ACC112 (cell line): Measurements from ENCODE around the gene ARHGAP11A.

Experiments used
- H2AFZ ChIP-seq: fragments of 200-600 bp; sonication (generic); one replicate; pipeline ENCODE4 v1.6.0; 2017; ENCODE audit warnings: antibody characterized with exemption, low read length; ENCODE audit not compliant: unreplicated experiment
- H3K27ac ChIP-seq: fragments of 200-600 bp; sonication (generic); 2 replicates; pipeline ENCODE4 v1.5.1; 2014; ENCODE audit warnings: low read depth, mild to moderate bottlenecking, antibody characterized with exemption, low read length, moderate library complexity
- H3K27me3 ChIP-seq: fragments of 200-600 bp; sonication (generic); 2 replicates; pipeline ENCODE4 v1.6.1; 2014; ENCODE audit warnings: mild to moderate bottlenecking, antibody characterized with exemption, low read length, moderate library complexity, mixed read lengths; ENCODE audit not compliant: insufficient read depth
- H3K36me3 ChIP-seq: fragments of 200-600 bp; sonication (generic); 2 replicates; pipeline ENCODE4 v1.6.1; 2016; ENCODE audit warnings: mild to moderate bottlenecking, antibody characterized with exemption, low read length, moderate library complexity, mixed read lengths; ENCODE audit not compliant: insufficient read depth
- H3K4me1 ChIP-seq: fragments of 200-600 bp; sonication (generic); one replicate; pipeline ENCODE4 v1.6.1; 2016; ENCODE audit warnings: low read length, mixed read lengths; ENCODE audit not compliant: insufficient read depth, unreplicated experiment, control insufficient read depth
- H3K4me3 ChIP-seq: fragments of 200-600 bp; sonication (generic); 2 replicates; pipeline ENCODE4 v1.5.1; 2014; ENCODE audit warnings: mild to moderate bottlenecking, low read depth, low read length
- H3K79me2 ChIP-seq: fragments of 200-600 bp; sonication (generic); one replicate; pipeline ENCODE4 v1.6.0; 2016; ENCODE audit warnings: low read length; ENCODE audit not compliant: control insufficient read depth, unreplicated experiment, insufficient read depth

ARHGAP11A gene

GRCh38 chr15:32671339-32672325 lies 56.3 kb downstream of the ARHGAP11A start:
- H3K27me3 ChIP-seq = no peaks in the 10 kb centered on the region
- peaks cover 23% of the 10 kb centered on the region for H3K4me1 ChIP-seq
- no peak overlapping the region for H3K4me3 ChIP-seq
- H2AFZ ChIP-seq = no peak overlapping the region
- no peaks in the 10 kb centered on the region for H3K36me3 ChIP-seq
- no peaks in the 10 kb centered on the region for H3K79me2 ChIP-seq
- no peak overlapping the region for H3K27ac ChIP-seq

- peaks cover 28% of the 10 kb centered on the region for H3K4me1 ChIP-seq
- no peaks in the 10 kb centered on the region for H3K36me3 ChIP-seq
- no peak overlapping the region for H3K27ac ChIP-seq
- H2AFZ ChIP-seq = no peak overlapping the region
- no peaks in the 10 kb centered on the region for H3K27me3 ChIP-seq
- H3K4me3 ChIP-seq = no peak overlapping the region
- H3K79me2 ChIP-seq = no peaks in the 10 kb centered on the region
These were observed 59.4 kb downstream of the ARHGAP11A start for GRCh38 chr15:32674681-32675080.

GRCh38 chr15:32675466-32675865 lies 60.2 kb downstream of the ARHGAP11A start:
- Histone ChIP-seq H3K36me3 (no peaks in the 10 kb centered on the region), H3K27ac (no peak overlapping the region), H3K4me3 (no peak overlapping the region)

GRCh38 chr15:32676169-32676568 lies 60.9 kb downstream of the ARHGAP11A start:
- Histone ChIP-seq H3K27me3 (no peaks in the 10 kb centered on the region), H3K4me3 (no peak overlapping the region), H3K4me1 (peaks cover 15% of the 10 kb centered on the region), H3K27ac (no peak overlapping the region), H2AFZ (no peak overlapping the region), H3K79me2 (no peaks in the 10 kb centered on the region), H3K36me3 (no peaks in the 10 kb centered on the region)

More at GRCh38 chr15:32675466-32675865, 60.2 kb downstream of the ARHGAP11A start:
- H3K79me2 ChIP-seq = no peaks in the 10 kb centered on the region
- H2AFZ ChIP-seq = no peak overlapping the region
- peaks cover 20% of the 10 kb centered on the region for H3K4me1 ChIP-seq
- no peaks in the 10 kb centered on the region for H3K27me3 ChIP-seq

GRCh38 chr15:32677238-32677750 lies 62.0 kb downstream of the ARHGAP11A start:
- peaks cover 22% of the 10 kb centered on the region for H3K4me1 ChIP-seq
- H2AFZ ChIP-seq = peak overlapping the region; percentile 23
- no peak overlapping the region for H3K27ac ChIP-seq
- H3K4me3 ChIP-seq = no peak overlapping the region
- no peaks in the 10 kb centered on the region for H3K79me2 ChIP-seq
- no peaks in the 10 kb centered on the region for H3K36me3 ChIP-seq
- no peaks in the 10 kb centered on the region for H3K27me3 ChIP-seq

GRCh38 chr15:32679298-32679690 lies 64.0 kb downstream of the ARHGAP11A start:
- H3K27me3 ChIP-seq = no peaks in the 10 kb centered on the region
- no peaks in the 10 kb centered on the region for H3K79me2 ChIP-seq
- H2AFZ ChIP-seq = no peak overlapping the region
- no peak overlapping the region for H3K27ac ChIP-seq
- no peak overlapping the region for H3K4me3 ChIP-seq
- no peaks in the 10 kb centered on the region for H3K36me3 ChIP-seq
- peaks cover 42% of the 10 kb centered on the region for H3K4me1 ChIP-seq

GRCh38 chr15:32682569-32682968 lies 67.3 kb downstream of the ARHGAP11A start:
- peak overlapping the region; percentile 18; the same call in 1 of the 2 replicates for H3K4me3 ChIP-seq
- H3K36me3 ChIP-seq = 0 out of 2 replicates have a peak, but pooled peaks cover 3% of the 10 kb centered on the region
- H3K27me3 ChIP-seq = no peaks in the 10 kb centered on the region
- peak overlapping the region; percentile 40 for H2AFZ ChIP-seq
- H3K4me1 ChIP-seq = peaks cover 53% of the 10 kb centered on the region
- H3K79me2 ChIP-seq = no peaks in the 10 kb centered on the region
- H3K27ac ChIP-seq = peak overlapping the region; percentile 94

- Histone ChIP-seq H3K4me1 (peaks cover 53% of the 10 kb centered on the region), H3K27me3 (no peaks in the 10 kb centered on the region), H2AFZ (no peak overlapping the region), H3K4me3 (peak overlapping the region; percentile 18; the same call in 1 of the 2 replicates), H3K36me3 (0 out of 2 replicates have a peak, but pooled peaks cover 3% of the 10 kb centered on the region), H3K27ac (peak overlapping the region; percentile 94), H3K79me2 (no peaks in the 10 kb centered on the region)
These were observed 67.8 kb downstream of the ARHGAP11A start for GRCh38 chr15:32682977-32683630.

- Histone ChIP-seq H3K27ac (peak overlapping the region; percentile 94), H3K4me3 (peak overlapping the region; percentile 9; the same call in 1 of the 2 replicates), H3K4me1 (peaks cover 57% of the 10 kb centered on the region), H3K79me2 (no peaks in the 10 kb centered on the region), H2AFZ (no peak overlapping the region), H3K27me3 (no peaks in the 10 kb centered on the region), H3K36me3 (0 out of 2 replicates have a peak, but pooled peaks cover 3% of the 10 kb centered on the region)
These were observed 68.7 kb downstream of the ARHGAP11A start for GRCh38 chr15:32683906-32684584.

- H3K4me1 ChIP-seq = peaks cover 57% of the 10 kb centered on the region
- no peaks in the 10 kb centered on the region for H3K79me2 ChIP-seq
- 0 out of 2 replicates have a peak, but pooled peaks cover 3% of the 10 kb centered on the region for H3K36me3 ChIP-seq
- H3K27me3 ChIP-seq = no peaks in the 10 kb centered on the region
- H3K4me3 ChIP-seq = peak overlapping the region; percentile 5; the same call in 1 of the 2 replicates
- no peak overlapping the region for H2AFZ ChIP-seq
- peak overlapping the region; percentile 94; the same call in 1 of the 2 replicates for H3K27ac ChIP-seq
These were observed 70.3 kb downstream of the ARHGAP11A start for GRCh38 chr15:32685576-32685975.
